Measurements from ENCODE around the gene GPC1.

The GPC1 gene

DNA sequence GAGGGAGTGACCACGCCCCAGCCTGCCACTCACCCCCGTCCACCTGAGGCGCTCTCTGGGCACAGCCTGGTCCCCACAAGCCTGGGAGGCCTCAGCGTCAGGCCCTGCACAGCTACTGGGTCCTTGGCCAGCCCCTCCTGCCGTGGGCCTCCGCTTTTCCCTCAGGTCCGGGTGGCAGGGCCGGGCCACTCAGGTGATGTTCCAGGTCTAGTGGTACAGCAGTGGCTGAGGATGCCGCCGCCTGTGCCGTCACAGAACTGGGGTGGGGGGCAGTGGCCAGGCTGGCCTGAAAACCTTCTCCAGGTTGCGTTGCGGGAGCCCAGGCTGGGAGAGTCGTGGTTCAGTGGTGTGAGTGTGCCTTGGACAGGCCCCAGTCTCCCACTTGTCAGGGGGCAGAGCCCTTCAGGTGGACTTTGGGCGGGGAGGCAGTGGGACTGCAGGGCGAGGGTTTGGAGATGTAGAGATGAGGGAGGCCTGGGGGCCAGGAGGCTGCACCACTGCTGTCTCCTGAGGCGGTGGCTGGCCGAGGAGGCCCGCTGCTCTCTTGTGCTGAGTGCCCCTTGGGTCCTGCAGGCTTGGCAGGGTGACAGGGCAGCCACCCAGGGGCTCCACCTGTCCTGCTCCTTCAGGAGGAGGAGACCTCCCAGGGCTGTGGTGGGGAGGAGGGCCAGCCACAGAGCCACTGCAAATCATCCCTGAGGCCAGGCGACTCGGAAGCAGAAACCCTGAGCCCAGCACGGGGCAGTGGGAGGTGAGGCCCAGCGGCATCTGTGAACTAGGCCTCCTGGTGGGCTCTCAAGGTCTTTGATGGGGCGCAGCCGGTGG, 7.6 kb downstream of the GPC1 start:
- DNase-seq (ENCODE audit: low read depth) = no peak

DNA sequence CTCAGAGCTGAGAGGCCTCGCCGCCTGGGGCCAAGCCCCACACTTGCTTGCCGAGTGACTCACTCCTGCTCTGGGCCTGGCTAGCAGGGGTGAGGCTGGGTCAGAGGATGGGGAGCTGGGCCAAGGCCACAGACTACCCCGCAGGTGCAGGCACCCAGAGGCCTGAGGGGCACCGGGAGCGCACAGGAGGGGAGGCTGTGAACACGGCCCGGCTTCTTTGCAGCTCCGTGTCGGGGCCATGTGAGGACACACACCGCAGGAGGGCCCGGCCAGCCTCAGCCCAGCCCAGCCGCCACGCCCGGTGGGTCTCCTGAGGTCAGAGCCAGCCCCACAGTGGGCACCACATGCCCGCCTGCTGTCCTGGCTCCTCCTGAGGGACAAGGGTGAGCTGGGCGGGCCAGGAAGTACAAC, 8.4 kb downstream of the GPC1 start:
- DNase-seq (ENCODE audit: low read depth) = no peak

GRCh38 chr2:240444464-240444863, 9.0 kb downstream of the GPC1 start:
- DNase-seq (ENCODE audit: low read depth) = no peak

GRCh38 chr2:240445961-240446663, 10.6 kb downstream of the GPC1 start:
- DNase-seq (ENCODE audit: low read depth) = no peak

GRCh38 chr2:240446664-240447175, 11.3 kb downstream of the GPC1 start:
- DNase-seq (ENCODE audit: low read depth) = no peak

DNA sequence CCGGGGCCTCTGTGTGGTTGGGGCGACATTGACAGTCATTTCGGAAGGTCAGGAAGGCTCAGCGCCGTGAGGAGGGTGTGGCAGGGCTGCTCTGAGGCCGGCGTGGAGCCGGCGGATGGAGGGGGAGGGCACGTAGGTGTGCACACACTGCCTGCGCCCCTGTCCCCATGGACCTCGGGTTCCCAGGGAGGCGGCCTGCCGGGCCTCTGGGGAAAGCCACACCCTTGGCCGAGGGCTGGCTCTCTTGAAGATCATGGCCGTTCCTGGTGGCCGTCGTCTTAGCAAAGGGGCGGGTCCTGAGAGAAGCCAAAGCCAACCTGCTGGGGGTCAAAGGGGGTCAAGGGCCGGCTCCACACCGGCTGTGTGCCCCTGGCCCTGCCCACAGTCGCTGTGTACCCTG, 11.9 kb downstream of the GPC1 start:
- no peak for DNase-seq (ENCODE audit: low read depth)

- no peak for DNase-seq (ENCODE audit: low read depth)
Measured at GRCh38 chr2:240447934-240448333, 12.5 kb downstream of the GPC1 start.

DNA sequence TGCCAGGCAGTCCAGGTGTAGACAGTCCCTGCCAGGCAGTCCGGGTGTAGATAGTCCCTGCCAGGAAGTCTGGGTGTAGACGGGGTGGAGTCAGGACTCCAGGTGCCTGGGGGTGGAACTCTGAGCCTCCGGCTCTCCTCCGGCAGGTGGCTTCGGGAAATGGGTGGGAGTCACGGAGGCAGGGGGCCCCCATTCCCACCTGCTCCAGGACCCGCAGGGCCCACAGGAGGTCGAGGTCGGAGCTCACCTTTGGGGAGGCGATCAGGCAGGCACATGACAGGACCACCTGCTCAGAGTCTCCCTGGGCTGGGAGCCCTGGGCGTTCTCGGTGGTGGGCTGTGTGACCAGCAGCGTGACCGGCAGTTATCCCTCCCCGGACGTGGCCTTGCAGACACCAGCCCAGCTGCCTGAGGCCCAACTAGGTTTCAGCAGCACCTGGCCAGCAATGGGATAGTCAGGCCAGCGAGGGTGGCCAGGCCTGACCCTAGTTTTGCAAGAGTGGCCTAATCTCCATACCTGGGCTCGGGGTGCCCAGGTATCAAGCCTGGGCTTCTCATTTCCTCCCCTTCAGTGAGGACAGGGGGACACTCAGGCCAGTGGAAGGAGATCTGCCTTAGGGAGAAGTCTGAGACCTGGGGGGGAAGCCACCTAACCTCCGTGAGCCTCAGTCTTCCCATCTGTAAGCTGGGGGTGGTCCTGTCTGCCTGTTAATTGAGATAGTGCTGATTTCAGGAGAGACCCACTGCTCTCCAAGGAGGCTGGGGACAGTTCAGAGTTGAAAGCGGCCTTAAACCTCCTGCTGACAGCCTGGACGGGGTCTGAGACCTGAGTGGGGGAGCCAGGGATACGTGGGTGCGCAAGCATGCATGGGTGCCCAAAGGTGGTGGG, 13.2 kb downstream of the GPC1 start:
- DNase-seq (ENCODE audit: low read depth) = no peak

DNA sequence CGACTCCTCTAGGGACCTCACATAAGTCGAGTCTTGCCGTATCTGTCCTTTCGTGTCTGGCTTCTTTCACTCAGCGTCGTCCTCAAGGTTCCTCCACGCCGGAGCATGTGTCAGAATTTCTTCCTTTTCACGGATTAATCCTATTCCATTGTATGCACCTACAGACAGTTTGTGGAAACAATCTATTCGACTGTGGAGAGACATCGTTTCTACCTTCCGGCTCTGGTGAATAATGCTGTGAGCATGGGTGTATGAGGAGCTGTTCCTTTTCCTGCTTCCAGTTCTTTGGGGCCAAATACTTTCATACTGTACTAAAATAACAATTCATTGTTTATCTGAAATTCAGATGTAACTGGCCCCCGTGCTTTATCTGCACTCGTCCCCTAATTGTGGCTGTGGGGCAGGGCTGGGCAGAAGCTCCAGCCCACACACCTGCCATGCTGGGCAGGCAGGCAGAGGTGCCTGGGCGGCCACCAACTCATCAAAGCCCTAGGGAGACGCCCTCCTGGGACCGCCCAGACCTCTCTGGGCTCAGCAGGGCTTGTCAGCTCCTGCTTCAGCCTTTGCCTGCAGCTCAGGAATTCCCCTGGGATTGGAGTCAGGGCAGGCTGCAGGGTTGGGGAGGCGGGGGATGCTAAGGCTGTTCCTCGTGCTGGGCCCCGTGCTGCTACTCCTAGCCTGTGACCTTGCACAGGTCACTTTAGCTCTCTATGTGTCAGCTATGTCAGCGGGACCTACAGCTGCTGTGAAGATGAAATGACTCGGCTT, 14.5 kb downstream of the GPC1 start:
- no peak for DNase-seq (ENCODE audit: low read depth)

- no peak for DNase-seq (ENCODE audit: low read depth)
Measured at GRCh38 chr2:240450532-240451107, 15.2 kb downstream of the GPC1 start.

DNA sequence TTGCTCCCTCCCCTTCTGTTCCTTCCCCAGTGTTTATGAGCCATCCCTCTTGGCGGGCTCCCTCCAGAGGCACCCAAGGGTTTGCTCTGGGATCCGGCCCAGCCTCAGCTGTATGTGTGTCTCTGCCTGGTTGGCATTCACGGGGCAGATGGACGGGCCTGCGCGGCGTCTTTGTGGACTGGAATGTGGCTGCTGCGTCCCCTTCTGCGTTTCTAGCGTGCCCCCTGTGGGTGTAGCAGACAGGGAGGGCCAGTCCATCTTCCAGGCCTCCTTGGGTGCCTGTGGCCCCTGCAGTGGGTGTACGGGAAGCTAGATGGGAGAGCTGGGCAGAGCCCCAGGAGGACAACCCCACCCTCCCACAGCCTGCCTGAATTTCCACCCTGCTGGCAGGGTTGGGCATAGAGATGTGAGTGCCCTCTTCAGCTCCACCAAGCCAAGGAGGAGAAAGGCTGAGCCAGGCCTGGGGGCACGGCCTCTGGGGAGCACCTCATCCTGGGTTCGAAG, 15.7 kb downstream of the GPC1 start:
- no peak for DNase-seq (ENCODE audit: low read depth)

GRCh38 chr2:240451791-240452461, 16.5 kb downstream of the GPC1 start:
- no peak for DNase-seq (ENCODE audit: low read depth)

GRCh38 chr2:240452462-240453256, 17.2 kb downstream of the GPC1 start:
- DNase-seq (ENCODE audit: low read depth) = no peak

DNA sequence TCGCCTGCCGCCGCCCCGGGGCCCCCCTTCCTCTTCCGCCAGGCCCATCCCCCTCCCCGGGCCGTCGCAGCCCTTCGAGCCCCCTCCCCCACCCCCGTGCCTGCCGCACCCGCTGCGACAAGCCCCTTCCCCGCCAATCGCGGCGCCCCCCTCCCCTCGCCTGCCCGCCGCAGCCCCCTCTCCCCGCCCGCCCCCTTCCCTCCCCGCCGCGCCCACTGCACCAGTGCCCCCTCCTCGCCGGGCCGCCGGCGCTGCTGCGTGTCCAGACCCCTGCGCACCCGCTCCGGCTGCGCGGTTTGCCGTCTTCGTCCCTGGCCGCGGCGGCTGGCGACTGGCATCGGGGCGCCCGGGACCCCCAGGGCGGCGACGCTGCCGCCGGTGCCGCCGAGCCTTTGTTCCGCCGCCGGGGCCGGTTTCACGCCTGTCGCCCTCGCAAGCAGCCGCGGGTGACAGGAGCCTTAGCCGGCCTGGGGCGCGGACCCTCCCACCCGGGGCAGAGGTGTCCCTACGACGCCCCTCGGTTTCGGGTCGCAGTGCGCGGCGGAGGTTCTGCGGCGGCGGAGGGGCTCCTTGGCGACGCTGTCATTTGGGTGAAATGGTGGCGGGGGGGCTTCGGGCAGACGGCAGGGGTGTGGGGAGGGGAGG, 18.1 kb downstream of the GPC1 start:
- DNase-seq (ENCODE audit: low read depth) = no peak

DNA sequence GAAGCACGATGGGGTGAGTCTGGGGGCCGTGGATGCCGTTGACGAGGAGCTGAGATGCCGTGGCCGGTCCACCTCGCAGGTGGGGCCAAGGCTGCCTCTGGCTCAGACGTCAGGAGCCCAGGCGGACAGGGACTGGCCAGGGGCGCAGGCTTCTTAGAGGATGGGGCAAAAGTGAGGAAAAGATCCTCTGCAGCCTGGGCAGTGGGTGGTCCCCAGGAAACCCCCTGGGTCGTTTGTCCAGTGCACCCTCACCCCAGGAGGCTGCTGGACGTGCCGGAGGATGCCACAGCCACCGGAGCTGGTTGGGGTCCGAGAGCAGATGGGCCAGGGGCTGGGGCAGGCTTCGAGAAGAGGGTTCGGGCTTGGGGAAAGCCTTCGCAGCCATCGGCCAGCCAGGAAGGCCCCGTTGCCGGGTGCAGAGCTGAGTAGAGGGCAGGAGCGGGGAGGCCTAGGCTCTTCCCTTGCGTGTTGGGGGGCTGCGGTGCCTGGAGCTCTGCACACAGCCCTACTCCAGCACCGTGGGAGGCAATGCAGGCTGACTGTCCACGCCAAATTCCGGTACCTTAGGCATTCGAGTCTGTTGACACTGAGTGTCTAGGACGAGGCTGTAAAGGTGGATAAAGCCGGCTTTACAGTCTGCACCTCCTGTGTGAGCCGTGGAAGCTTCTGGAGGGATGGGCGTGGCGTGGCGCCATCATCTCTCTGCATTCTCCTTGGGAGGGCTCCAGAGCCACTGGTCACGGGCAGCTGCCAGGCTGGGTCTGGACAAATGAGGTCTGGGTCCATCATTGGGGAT, 18.8 kb downstream of the GPC1 start:
- no peak for DNase-seq (ENCODE audit: low read depth)

GRCh38 chr2:240455272-240455646, 19.8 kb downstream of the GPC1 start:
- no peak for DNase-seq (ENCODE audit: low read depth)

DNA sequence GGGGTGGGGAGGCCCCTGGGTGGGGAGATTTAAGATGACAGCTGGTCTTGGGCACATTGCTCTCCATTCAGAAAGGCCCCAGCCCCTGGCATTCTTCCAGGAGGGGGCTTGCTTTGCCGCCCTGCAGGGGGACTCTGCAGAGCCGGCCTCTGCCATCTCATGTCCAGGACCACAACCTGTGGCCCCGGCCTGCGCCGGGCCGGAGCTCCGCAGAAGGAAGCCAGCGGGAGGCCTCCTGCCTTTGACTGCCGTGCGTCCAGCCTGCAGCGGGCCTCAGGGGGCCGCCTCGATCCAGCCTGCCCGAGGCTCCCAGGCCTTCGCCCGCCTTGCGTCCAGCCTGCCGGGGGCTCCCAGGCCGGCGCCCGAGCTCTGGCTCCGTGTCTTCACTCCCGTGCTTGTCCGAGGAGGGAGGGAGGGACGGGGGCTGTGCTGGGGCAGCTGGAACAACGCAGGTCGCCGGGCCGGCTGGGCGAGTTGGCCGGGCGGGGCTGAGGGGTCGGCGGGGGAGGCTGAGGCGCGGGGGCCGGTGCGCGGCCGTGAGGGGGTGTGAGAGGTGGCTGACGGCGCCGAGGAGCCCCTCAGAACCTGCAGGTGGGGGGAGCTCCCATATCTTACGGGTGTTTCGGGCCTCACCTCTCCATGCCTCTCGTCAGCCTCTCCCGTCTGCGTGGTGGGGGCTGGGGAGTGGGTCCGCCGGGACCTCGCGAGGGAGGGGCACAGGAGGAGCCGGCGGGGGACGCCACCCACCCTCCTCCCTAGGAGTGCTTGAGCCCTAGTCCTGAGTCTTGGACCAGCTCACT, 20.4 kb downstream of the GPC1 start:
- DNase-seq (ENCODE audit: low read depth) = no peak
